AG04449 (cell line): ENCODE measurements around the gene BMPR2.

Source experiments
- CTCF ChIA-PET: fragments of 350-600 bp; formaldehyde crosslinking; extraction: SDS; loops from one replicate; lab custom pipeline; 2021; ENCODE audit warnings: antibody characterized with exemption; lab: Yijun Ruan, JAX
- POLR2A ChIA-PET: fragments of 400-600, 350-600 bp; formaldehyde crosslinking; extraction: SDS; loops from one replicate; lab custom pipeline; 2020; ENCODE audit warnings: antibody characterized with exemption, inconsistent platforms; lab: Yijun Ruan, JAX
- DNase-seq: peaks from one replicate; pipeline ENCODE4 v3.0.0-alpha.2; 2010; ENCODE audit warnings: low read depth, low spot score
- H3K4me3 ChIP-seq: 2 replicates; pipeline ENCODE4 v1.5.1; 2011; ENCODE audit warnings: low read depth, mild to moderate bottlenecking, control low read depth, low read length
- CTCF ChIP-seq: IDR thresholded peaks from one replicate; pipeline ENCODE4 v1.5.1; 2011; ENCODE audit warnings: mild to moderate bottlenecking, moderate library complexity, low read length, control low read depth, inconsistent platforms; ENCODE audit not compliant: insufficient read depth; ENCODE audit errors: missing control alignments

BMPR2 gene

GRCh38 chr2:202418027-202418426 lies 41.9 kb downstream of the BMPR2 start:
- POLR2A ChIA-PET: no interaction called here
- DNase-seq: no peak
- CTCF ChIA-PET: no interaction called here
- H3K4me3 ChIP-seq: no peak overlapping the region
- TF ChIP-seq CTCF: no peak

GRCh38 chr2:202418511-202418910 lies 42.4 kb downstream of the BMPR2 start:
- H3K4me3 ChIP-seq: no peak overlapping the region
- ChIA-PET CTCF (no interaction called here), POLR2A (no interaction called here)
- TF ChIP-seq CTCF: no peak
- no peak for DNase-seq

GRCh38 chr2:202423139-202423538 lies 47.0 kb downstream of the BMPR2 start:
- CTCF ChIA-PET: no interaction called here
- DNase-seq: no peak
- no peak for TF ChIP-seq CTCF
- no peak overlapping the region for H3K4me3 ChIP-seq
- POLR2A ChIA-PET: no interaction called here

GRCh38 chr2:202425036-202425435 lies 48.9 kb downstream of the BMPR2 start:
- ChIA-PET CTCF (no interaction called here), POLR2A (no interaction called here)
- no peak for DNase-seq
- no peak overlapping the region for H3K4me3 ChIP-seq
- TF ChIP-seq CTCF: no peak

GRCh38 chr2:202426751-202427150 lies 50.6 kb downstream of the BMPR2 start:
- DNase-seq: no peak
- POLR2A ChIA-PET: no interaction called here
- CTCF ChIA-PET: no interaction called here
- no peak for TF ChIP-seq CTCF
- H3K4me3 ChIP-seq: no peak overlapping the region

GRCh38 chr2:202429164-202429980 lies 53.2 kb downstream of the BMPR2 start:
- ChIA-PET CTCF (interaction anchor here (1.7 kb wide), 1 partner anchor 19 kb away, joined by 4 read pairs; no protein-coding TSS in a partner anchor), POLR2A (interaction anchor here (0.6 kb wide), 1 partner anchor 113 kb away, joined by 3 read pairs; no protein-coding TSS in a partner anchor)
- TF ChIP-seq CTCF: no peak
- H3K4me3 ChIP-seq: no peak overlapping the region
- DNase-seq: peak; percentile 70
